ENCODE data around the gene KRTAP12-3.
A peak's percentile ranks its signal among the peaks of the same experiment; 100 is the strongest.
"Not testable (repeated sequence)": the region's sequence is repeated elsewhere in the genome, so short reads cannot be mapped to it uniquely, and the experiment has no call there.

Gene KRTAP12-3

DNA sequence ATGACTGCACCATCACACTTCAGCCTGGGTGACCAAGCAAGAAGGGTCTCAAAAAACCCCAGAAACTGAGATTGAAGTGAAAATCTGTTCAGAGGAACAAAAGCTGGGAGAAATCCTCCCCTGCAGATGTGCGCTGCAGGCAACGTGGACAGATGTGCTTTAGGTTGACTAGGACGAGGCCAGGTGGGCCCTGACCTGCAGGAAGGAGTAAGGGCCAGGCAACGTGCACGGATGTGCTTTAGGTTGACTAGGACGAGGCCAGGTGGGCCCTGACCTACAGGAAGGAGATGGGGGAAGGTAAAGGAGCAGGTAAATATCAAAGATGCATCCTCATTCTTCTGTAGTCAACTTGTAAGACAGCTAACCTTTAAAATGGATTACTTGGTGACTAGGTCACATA, 26.8 kb downstream of the KRTAP12-3 start:
- no peaks in the 10 kb centered on the region for H3K36me3 ChIP-seq (ENCODE audit: insufficient read depth, insufficient read length, low read length)
- DNase-seq (ENCODE audit: low read depth, low spot score), result no peak
- H3K4me3 ChIP-seq (ENCODE audit: insufficient read length, low read depth), result no peak overlapping the region
- H3K4me1 ChIP-seq (ENCODE audit: insufficient read depth, insufficient read length), result peaks cover 11% of the 10 kb centered on the region
- H3K9ac ChIP-seq (ENCODE audit: insufficient read length, low read depth), result no peak overlapping the region
- peaks cover 20% of the 10 kb centered on the region for H3K27me3 ChIP-seq (ENCODE audit: insufficient read depth, insufficient read length)
- no peak for TF ChIP-seq ZNF274 (IDR thresholded peaks at IDR 0.05; ENCODE audit: low read depth, low read length)
- no peak for TF ChIP-seq SUZ12 (IDR thresholded peaks at IDR 0.05; ENCODE audit: extremely low read depth, insufficient read depth, insufficient read length)
- no peak for TF ChIP-seq YY1 (IDR thresholded peaks at IDR 0.05; ENCODE audit: insufficient read depth, insufficient read length)
- peaks cover under 1% of the 10 kb centered on the region; the same call in 1 of the 2 replicates for H3K9me3 ChIP-seq (ENCODE audit: insufficient read depth, low read length)

GRCh38 chr21:44685050-44685449, 27.3 kb downstream of the KRTAP12-3 start:
- not testable (repeated sequence) for DNase-seq (ENCODE audit: low read depth, low spot score); H3K4me3 ChIP-seq (ENCODE audit: insufficient read length, low read depth); H3K9me3 ChIP-seq (ENCODE audit: insufficient read depth, low read length); H3K36me3 ChIP-seq (ENCODE audit: insufficient read depth, insufficient read length, low read length); H3K9ac ChIP-seq (ENCODE audit: insufficient read length, low read depth)
- Histone ChIP-seq H3K4me1 (ENCODE audit: insufficient read depth, insufficient read length) (peaks cover 11% of the 10 kb centered on the region), H3K27me3 (ENCODE audit: insufficient read depth, insufficient read length) (peaks cover 20% of the 10 kb centered on the region)

GRCh38 chr21:44686000-44686781, 28.5 kb downstream of the KRTAP12-3 start:
- Histone ChIP-seq H3K27me3 (ENCODE audit: insufficient read depth, insufficient read length) (peaks cover 20% of the 10 kb centered on the region), H3K36me3 (ENCODE audit: insufficient read depth, insufficient read length, low read length) (no peaks in the 10 kb centered on the region), H3K4me1 (ENCODE audit: insufficient read depth, insufficient read length) (peaks cover 11% of the 10 kb centered on the region), H3K9me3 (ENCODE audit: insufficient read depth, low read length) (no peaks in the 10 kb centered on the region), H3K9ac (ENCODE audit: insufficient read length, low read depth) (peak overlapping the region; percentile 26), H3K4me3 (ENCODE audit: insufficient read length, low read depth) (no peak overlapping the region)
- TF ChIP-seq YY1 (IDR thresholded peaks at IDR 0.05; ENCODE audit: insufficient read depth, insufficient read length), result no peak
- TF ChIP-seq SUZ12 (IDR thresholded peaks at IDR 0.05; ENCODE audit: extremely low read depth, insufficient read depth, insufficient read length), result no peak
- no peak for TF ChIP-seq ZNF274 (IDR thresholded peaks at IDR 0.05; ENCODE audit: low read depth, low read length)
- no peak for DNase-seq (ENCODE audit: low read depth, low spot score)

GRCh38 chr21:44686843-44687561, 29.3 kb downstream of the KRTAP12-3 start:
- no peak overlapping the region for H3K4me3 ChIP-seq (ENCODE audit: insufficient read length, low read depth)
- peak overlapping the region; percentile 62 for H3K9ac ChIP-seq (ENCODE audit: insufficient read length, low read depth)
- no peak for DNase-seq (ENCODE audit: low read depth, low spot score)
- TF ChIP-seq SUZ12 (IDR thresholded peaks at IDR 0.05; ENCODE audit: extremely low read depth, insufficient read depth, insufficient read length) (no peak), YY1 (IDR thresholded peaks at IDR 0.05; ENCODE audit: insufficient read depth, insufficient read length) (no peak), ZNF274 (IDR thresholded peaks at IDR 0.05; ENCODE audit: low read depth, low read length) (no peak)
- peaks cover 17% of the 10 kb centered on the region for H3K27me3 ChIP-seq (ENCODE audit: insufficient read depth, insufficient read length)
- H3K36me3 ChIP-seq (ENCODE audit: insufficient read depth, insufficient read length, low read length), result no peaks in the 10 kb centered on the region
- no peaks in the 10 kb centered on the region for H3K9me3 ChIP-seq (ENCODE audit: insufficient read depth, low read length)
- peaks cover 11% of the 10 kb centered on the region for H3K4me1 ChIP-seq (ENCODE audit: insufficient read depth, insufficient read length)

DNA sequence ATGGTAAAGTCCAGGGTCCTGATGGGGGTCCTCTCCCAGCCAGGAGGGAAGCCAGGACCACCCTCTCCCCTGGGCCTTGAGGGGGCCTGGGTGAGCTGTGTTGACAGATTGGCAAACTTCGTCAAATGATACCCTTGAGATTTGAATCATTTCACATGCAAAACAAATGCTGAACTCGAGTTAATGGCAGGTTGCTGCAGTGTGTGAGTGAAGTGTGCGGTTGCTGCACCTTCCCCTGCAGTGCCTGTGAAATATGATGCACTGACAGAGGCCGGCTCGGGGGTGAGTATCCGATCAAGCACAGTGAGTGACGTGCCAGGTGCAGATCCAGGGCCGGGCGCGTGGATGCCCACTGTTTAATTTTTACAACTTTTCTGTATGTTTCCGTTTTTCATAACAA, 29.9 kb downstream of the KRTAP12-3 start:
- peaks cover 2% of the 10 kb centered on the region; the same call in 1 of the 2 replicates for H3K9me3 ChIP-seq (ENCODE audit: insufficient read depth, low read length)
- peaks cover 11% of the 10 kb centered on the region for H3K4me1 ChIP-seq (ENCODE audit: insufficient read depth, insufficient read length)
- no peak overlapping the region for H3K4me3 ChIP-seq (ENCODE audit: insufficient read length, low read depth)
- TF ChIP-seq ZNF274 (IDR thresholded peaks at IDR 0.05; ENCODE audit: low read depth, low read length) (no peak), YY1 (IDR thresholded peaks at IDR 0.05; ENCODE audit: insufficient read depth, insufficient read length) (no peak), SUZ12 (IDR thresholded peaks at IDR 0.05; ENCODE audit: extremely low read depth, insufficient read depth, insufficient read length) (no peak)
- H3K36me3 ChIP-seq (ENCODE audit: insufficient read depth, insufficient read length, low read length), result no peaks in the 10 kb centered on the region
- peaks cover 17% of the 10 kb centered on the region for H3K27me3 ChIP-seq (ENCODE audit: insufficient read depth, insufficient read length)
- DNase-seq (ENCODE audit: low read depth, low spot score), result no peak
- H3K9ac ChIP-seq (ENCODE audit: insufficient read length, low read depth), result no peak overlapping the region

DNA sequence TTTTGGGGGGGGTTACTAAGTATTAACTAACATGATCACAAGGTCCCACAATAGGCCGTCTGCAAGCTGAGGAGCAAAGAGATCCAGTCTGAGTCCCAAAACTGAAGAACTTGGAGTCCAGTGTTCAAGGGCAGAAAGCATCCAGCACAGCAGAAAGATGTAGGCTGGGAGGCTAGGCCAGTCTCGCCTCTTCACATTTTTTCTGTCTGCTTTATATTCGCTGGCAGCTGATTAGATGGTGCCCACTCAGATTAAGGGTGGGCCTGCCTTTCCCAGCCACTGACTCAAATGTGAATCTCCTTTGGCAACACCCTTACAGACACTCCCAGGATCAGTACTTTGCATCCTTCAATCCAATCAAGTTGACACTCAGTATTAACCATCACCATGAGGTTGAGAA, 32.0 kb downstream of the KRTAP12-3 start:
- H3K4me3 ChIP-seq (ENCODE audit: insufficient read length, low read depth); H3K9ac ChIP-seq (ENCODE audit: insufficient read length, low read depth); DNase-seq (ENCODE audit: low read depth, low spot score); H3K27me3 ChIP-seq (ENCODE audit: insufficient read depth, insufficient read length); H3K36me3 ChIP-seq (ENCODE audit: insufficient read depth, insufficient read length, low read length): not testable (repeated sequence)
- peaks cover 11% of the 10 kb centered on the region for H3K4me1 ChIP-seq (ENCODE audit: insufficient read depth, insufficient read length)
- peaks cover 13% of the 10 kb centered on the region for H3K9me3 ChIP-seq (ENCODE audit: insufficient read depth, low read length)

GRCh38 chr21:44691686-44692085, 34.0 kb downstream of the KRTAP12-3 start:
- Histone ChIP-seq H3K4me3 (ENCODE audit: insufficient read length, low read depth) (no peak overlapping the region), H3K27me3 (ENCODE audit: insufficient read depth, insufficient read length) (no peaks in the 10 kb centered on the region), H3K4me1 (ENCODE audit: insufficient read depth, insufficient read length) (peaks cover 15% of the 10 kb centered on the region), H3K9ac (ENCODE audit: insufficient read length, low read depth) (no peak overlapping the region), H3K9me3 (ENCODE audit: insufficient read depth, low read length) (peaks cover 13% of the 10 kb centered on the region), H3K36me3 (ENCODE audit: insufficient read depth, insufficient read length, low read length) (no peaks in the 10 kb centered on the region)
- DNase-seq (ENCODE audit: low read depth, low spot score), result no peak
- no peak for TF ChIP-seq YY1 (IDR thresholded peaks at IDR 0.05; ENCODE audit: insufficient read depth, insufficient read length)
- no peak for TF ChIP-seq ZNF274 (IDR thresholded peaks at IDR 0.05; ENCODE audit: low read depth, low read length)
- TF ChIP-seq SUZ12 (IDR thresholded peaks at IDR 0.05; ENCODE audit: extremely low read depth, insufficient read depth, insufficient read length), result no peak

Data from NT2/D1 (cell line).